SK-N-SH treated with all-trans-retinoic acid at 6 μM for 48 hours (cell line): ENCODE measurements around the gene CHID1.

Experiments used
- CSDC2 ChIP-seq: fragments of 250-450 bp; sonication (Bioruptor Pico); IDR thresholded peaks from 2 replicates; pipeline ENCODE4 v1.5.0; 2020; ENCODE audit warnings: mild to moderate bottlenecking, moderate library complexity
- TCF4 ChIP-seq: fragments of 250-450 bp; sonication (Bioruptor Pico); IDR thresholded peaks from 2 replicates; pipeline ENCODE4 v1.8.0; 2021; ENCODE audit warnings: mild to moderate bottlenecking, moderate library complexity, borderline replicate concordance
- ZFP3 ChIP-seq: fragments of 250-450 bp; sonication (Bioruptor Pico); IDR thresholded peaks from 2 replicates; pipeline ENCODE4 v1.5.0; 2020; ENCODE audit warnings: mild to moderate bottlenecking, moderate library complexity

GRCh38 chr11:929405-929804 is 18.8 kb upstream of the CHID1 start:
- TF ChIP-seq CSDC2 (CRISPR knock-in tag), result no peak
- no peak for TF ChIP-seq TCF4 (CRISPR knock-in tag)
- no peak for TF ChIP-seq ZFP3 (CRISPR knock-in tag)
